MM.1S (cell line): ENCODE data around the gene IMMT.

Source experiments
- CTCF ChIP-seq: fragments of 300-600 bp; sonication (generic); IDR thresholded peaks from 2 replicates; pipeline ENCODE4 v1.5.1; 2016; ENCODE audit warnings: antibody characterized with exemption, low read length, mixed read lengths
- EZH2phosphoT487 ChIP-seq: fragments of 300-600 bp; sonication (generic); IDR thresholded peaks from 2 replicates; pipeline ENCODE4 v1.6.1; 2018; ENCODE audit warnings: antibody characterized with exemption, low read length

GRCh38 chr2:86118130-86118529 lies 77.1 kb downstream of the IMMT start:
- no peak for TF ChIP-seq CTCF
- TF ChIP-seq EZH2phosphoT487: no peak
